Pons (tissue), 1 donor: ENCODE results near the gene CALU.
A peak's percentile ranks its signal among the peaks of the same experiment; 100 is the strongest.

Experiments used
- DNase-seq: peaks from one replicate; pipeline ENCODE4 v3.0.0-alpha.2; 2016; ENCODE audit warnings: low spot score

The CALU gene

GRCh38 chr7:128747327-128748079 lies 8.3 kb downstream of the CALU start:
- DNase-seq, result no peak

GRCh38 chr7:128752251-128752650 lies 13.1 kb downstream of the CALU start:
- no peak for DNase-seq

- DNase-seq, result no peak
Observed at GRCh38 chr7:128755075-128755818, 16.1 kb downstream of the CALU start.

- DNase-seq, result peak; percentile 53
Observed at GRCh38 chr7:128755819-128756476, 16.8 kb downstream of the CALU start.

GRCh38 chr7:128757203-128757602 lies 18.0 kb downstream of the CALU start:
- no peak for DNase-seq

GRCh38 chr7:128758553-128758952 lies 19.4 kb downstream of the CALU start:
- DNase-seq, result no peak

GRCh38 chr7:128759242-128759641 lies 20.1 kb downstream of the CALU start:
- DNase-seq, result no peak

GRCh38 chr7:128763541-128763940 lies 24.4 kb downstream of the CALU start:
- DNase-seq, result no peak

- no peak for DNase-seq
Observed at GRCh38 chr7:128767475-128768110, 28.4 kb downstream of the CALU start.

- DNase-seq, result no peak
Observed at GRCh38 chr7:128770233-128770632, 31.1 kb downstream of the CALU start.

- DNase-seq, result no peak
Observed at GRCh38 chr7:128773604-128774003, 34.4 kb downstream of the CALU start.

- DNase-seq, result no peak
Observed at GRCh38 chr7:128774029-128774689, 35.0 kb downstream of the CALU start.

GRCh38 chr7:128774921-128775320 lies 35.8 kb downstream of the CALU start:
- no peak for DNase-seq

GRCh38 chr7:128775744-128776474 lies 36.8 kb downstream of the CALU start, which contains the start of gene OPN1SW:
Gene OPN1SW (minus strand): TSS chr7:128775794. CDS start chr7:128775781, 13 bp downstream.
- no peak for DNase-seq

- DNase-seq, result no peak
Observed at GRCh38 chr7:128777156-128778123, 38.3 kb downstream of the CALU start.

GRCh38 chr7:128778946-128779345 lies 39.8 kb downstream of the CALU start:
- DNase-seq, result no peak

- no peak for DNase-seq
Observed at GRCh38 chr7:128781126-128781525, 42.0 kb downstream of the CALU start.

GRCh38 chr7:128781851-128782250 lies 42.7 kb downstream of the CALU start:
- no peak for DNase-seq

GRCh38 chr7:128783143-128783861 lies 44.1 kb downstream of the CALU start:
- peak; percentile 61 for DNase-seq
